GM12872 (cell line): Measurements from ENCODE around the gene RAB22A.

Experiments used
- TF ChIP-seq, protein P1 (sequence below): IDR thresholded peaks from 3 replicates; pipeline ENCODE4 v1.5.1; 2011; ENCODE audit warnings: low read depth, mild to moderate bottlenecking, low read length, moderate library complexity; ENCODE audit not compliant: insufficient read depth

Gene RAB22A

GRCh38 chr20:58390659-58391035 lies 81.1 kb downstream of the RAB22A start:
- TF ChIP-seq, protein P1, sequence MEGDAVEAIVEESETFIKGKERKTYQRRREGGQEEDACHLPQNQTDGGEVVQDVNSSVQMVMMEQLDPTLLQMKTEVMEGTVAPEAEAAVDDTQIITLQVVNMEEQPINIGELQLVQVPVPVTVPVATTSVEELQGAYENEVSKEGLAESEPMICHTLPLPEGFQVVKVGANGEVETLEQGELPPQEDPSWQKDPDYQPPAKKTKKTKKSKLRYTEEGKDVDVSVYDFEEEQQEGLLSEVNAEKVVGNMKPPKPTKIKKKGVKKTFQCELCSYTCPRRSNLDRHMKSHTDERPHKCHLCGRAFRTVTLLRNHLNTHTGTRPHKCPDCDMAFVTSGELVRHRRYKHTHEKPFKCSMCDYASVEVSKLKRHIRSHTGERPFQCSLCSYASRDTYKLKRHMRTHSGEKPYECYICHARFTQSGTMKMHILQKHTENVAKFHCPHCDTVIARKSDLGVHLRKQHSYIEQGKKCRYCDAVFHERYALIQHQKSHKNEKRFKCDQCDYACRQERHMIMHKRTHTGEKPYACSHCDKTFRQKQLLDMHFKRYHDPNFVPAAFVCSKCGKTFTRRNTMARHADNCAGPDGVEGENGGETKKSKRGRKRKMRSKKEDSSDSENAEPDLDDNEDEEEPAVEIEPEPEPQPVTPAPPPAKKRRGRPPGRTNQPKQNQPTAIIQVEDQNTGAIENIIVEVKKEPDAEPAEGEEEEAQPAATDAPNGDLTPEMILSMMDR = no peak

GRCh38 chr20:58392286-58392685 lies 82.8 kb downstream of the RAB22A start:
- TF ChIP-seq, protein P1 = no peak

GRCh38 chr20:58393299-58393698 lies 83.8 kb downstream of the RAB22A start:
- TF ChIP-seq, protein P1 = no peak

DNA sequence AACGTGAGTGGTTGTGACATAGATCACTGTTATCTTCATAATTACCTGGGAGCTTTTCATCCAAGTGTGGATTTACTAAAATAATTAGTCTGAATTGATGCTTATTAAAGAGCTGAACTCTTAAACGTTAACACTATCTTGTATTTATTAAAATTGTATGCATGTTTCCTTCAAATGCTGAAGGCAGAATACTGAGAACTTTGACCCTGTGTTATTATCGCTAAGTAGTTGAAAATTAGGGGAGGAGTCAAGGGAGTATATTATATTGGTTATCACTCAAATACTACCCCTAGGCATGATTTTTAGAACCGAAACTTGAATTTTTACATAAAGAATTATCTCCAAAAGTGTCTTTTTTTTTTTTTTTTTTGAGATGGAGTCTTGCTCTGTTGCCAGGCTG lies 85.3 kb downstream of the RAB22A start:
- TF ChIP-seq, protein P1 = no peak

GRCh38 chr20:58395604-58396003 lies 86.1 kb downstream of the RAB22A start:
- TF ChIP-seq, protein P1 = no peak

GRCh38 chr20:58397429-58397828 lies 87.9 kb downstream of the RAB22A start:
- TF ChIP-seq, protein P1 = no peak

- TF ChIP-seq, protein P1 = no peak
Observed at GRCh38 chr20:58398254-58398653, 88.7 kb downstream of the RAB22A start.

GRCh38 chr20:58399926-58400325 lies 90.4 kb downstream of the RAB22A start:
- TF ChIP-seq, protein P1 = no peak
